ENCODE data around the gene ABCD3. TPM values are rescaled to one million over a fixed set of nuclear protein-coding genes. Genes with fewer than 3 reads are reported as not detected.

Gene ABCD3
- total and polyA plus RNA-seq, 2 of the 13 experiments (the other 11 are each of a cell fraction or from before 2014, with no cell fraction given), result 27.5 to 166 TPM

GRCh38 chr1:94463765-94464330 is 45.7 kb downstream of the ABCD3 start (continued):
- TF ChIP-seq RAD21 (CRISPR knock-in tag; IDR thresholded peaks at IDR 0.05) (peak; percentile 79), ZNF18 (CRISPR knock-in tag; IDR thresholded peaks at IDR 0.05; ENCODE audit: insufficient replicate concordance) (no peak), SRSF9 (IDR thresholded peaks at IDR 0.05; ENCODE audit: borderline replicate concordance, insufficient read depth, low read depth, low read length, poor library complexity, severe bottlenecking) (no peak), THRA (CRISPR knock-in tag; IDR thresholded peaks at IDR 0.05; ENCODE audit: borderline replicate concordance) (0 out of 2 replicates have a peak, but pooled peaks have one; percentile 29), ZNF549 (CRISPR knock-in tag; IDR thresholded peaks at IDR 0.05) (no peak), ZNF484 (CRISPR knock-in tag; IDR thresholded peaks at IDR 0.05; ENCODE audit: borderline replicate concordance, low read depth) (peak; percentile 87; the same call in 1 of the 2 replicates), GATAD2A (CRISPR knock-in tag; IDR thresholded peaks at IDR 0.05) (0 out of 2 replicates have a peak, but pooled peaks have one; percentile 26), HOXA3 (CRISPR knock-in tag; IDR thresholded peaks at IDR 0.05) (no peak), ZNF33A (CRISPR knock-in tag; IDR thresholded peaks at IDR 0.05; ENCODE audit: borderline replicate concordance) (no peak), ASH2L (IDR thresholded peaks at IDR 0.05; ENCODE audit: insufficient read length, low read depth, low read length) (peak; percentile 20), SALL2 (CRISPR knock-in tag; IDR thresholded peaks at IDR 0.05) (no peak), ARID3A (IDR thresholded peaks at IDR 0.05; ENCODE audit: low read depth, low read length) (peak; percentile 48; the same call in 1 of the 2 replicates), ZNF30 (CRISPR knock-in tag; IDR thresholded peaks at IDR 0.05) (no peak), SAP130 (CRISPR knock-in tag; IDR thresholded peaks at IDR 0.05; ENCODE audit: low read depth) (peak; percentile 34; the same call in 1 of the 2 replicates)

All from HepG2 (cell line).